Activated CD4-positive, alpha-beta T cell treated with anti-CD3 and anti-CD28 coated beads, Interleukin-2, Interleukin-6, amounts not matched to agents 100 ng/mL and 50 ng/mL, durations not matched to agents 16 hours and 8 hours (primary cell): ENCODE measurements around the gene NOS1.

Experiments used
- DNase-seq: peaks from one replicate; pipeline ENCODE4 v3.0.0-alpha.2; 2020

Gene NOS1

DNA sequence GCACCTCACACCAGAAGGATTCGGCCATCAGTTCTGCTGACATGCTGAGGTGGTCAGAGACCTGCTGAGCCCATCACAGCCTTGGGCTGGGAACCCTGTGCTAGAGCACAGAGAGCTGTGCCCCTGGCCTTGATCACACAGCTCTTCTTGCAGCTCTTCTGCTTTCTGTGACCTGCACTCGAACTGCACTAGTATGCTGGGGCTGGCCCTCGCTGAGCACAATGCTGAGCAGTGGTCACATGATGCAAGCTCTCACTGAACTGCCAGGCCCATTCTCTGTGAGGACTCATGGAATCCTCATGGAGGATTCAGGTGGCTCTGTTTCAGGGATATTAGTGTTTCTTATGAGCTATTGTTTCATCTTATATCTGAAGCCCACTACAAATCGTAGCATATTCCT, 193.7 kb downstream of the NOS1 start:
- DNase-seq: no peak

DNA sequence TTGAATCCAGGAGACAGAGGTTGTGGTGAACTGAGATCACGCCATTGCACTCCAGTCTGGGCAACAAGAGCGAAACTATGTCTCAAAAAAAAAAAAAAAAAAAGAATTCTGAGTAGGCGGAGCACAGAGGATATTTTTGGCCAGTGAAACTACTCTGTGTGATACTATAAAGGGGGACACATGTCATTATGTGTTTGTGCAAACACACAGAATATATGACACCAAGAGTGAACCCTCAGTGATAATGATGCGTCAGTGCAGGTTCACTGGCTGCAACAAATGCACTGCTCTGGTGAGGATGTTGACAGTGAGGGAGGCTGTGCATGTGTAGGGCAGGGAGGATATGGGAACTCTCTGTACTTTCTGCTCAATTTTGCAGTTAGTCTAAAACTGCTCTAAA, 195.3 kb downstream of the NOS1 start:
- DNase-seq: no peak

DNA sequence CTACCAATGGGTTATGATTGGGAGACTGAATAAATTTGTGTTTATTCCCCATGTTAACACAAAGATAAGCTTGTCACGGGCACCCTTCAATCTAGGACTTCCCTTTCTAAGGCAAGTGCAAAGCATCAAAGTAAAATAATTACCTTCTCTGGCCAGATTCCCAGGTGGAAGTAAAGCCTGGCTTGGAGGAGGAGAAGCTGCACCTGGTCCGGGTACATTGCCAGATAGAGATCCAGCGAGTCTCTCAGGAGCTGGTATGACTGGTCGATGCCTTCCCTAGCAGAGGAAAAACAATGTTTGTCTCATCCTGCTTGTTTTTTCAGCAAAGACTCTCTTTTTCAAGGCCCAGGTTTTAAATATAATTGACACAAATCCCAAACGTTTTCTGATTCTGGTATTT, 196.1 kb downstream of the NOS1 start:
- DNase-seq: no peak

DNA sequence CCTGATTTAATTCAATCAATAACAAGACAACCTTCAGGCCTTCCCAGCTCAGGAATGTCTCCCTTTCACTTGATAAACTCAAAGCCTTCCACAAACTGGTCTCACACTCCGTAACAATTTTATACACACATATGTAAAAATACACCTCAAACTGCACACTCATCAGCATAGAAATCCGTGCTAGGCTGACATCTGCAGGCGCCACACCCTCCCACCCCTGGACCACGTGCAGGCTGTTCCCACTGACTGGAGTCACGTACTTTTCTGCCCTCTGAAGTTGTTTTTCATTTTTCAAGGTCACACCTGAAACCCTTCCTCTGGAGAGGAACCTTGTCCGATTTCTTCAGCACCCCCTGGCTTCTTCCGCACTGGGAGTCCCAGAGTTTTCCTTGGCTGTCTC, 198.8 kb downstream of the NOS1 start:
- DNase-seq: no peak

DNA sequence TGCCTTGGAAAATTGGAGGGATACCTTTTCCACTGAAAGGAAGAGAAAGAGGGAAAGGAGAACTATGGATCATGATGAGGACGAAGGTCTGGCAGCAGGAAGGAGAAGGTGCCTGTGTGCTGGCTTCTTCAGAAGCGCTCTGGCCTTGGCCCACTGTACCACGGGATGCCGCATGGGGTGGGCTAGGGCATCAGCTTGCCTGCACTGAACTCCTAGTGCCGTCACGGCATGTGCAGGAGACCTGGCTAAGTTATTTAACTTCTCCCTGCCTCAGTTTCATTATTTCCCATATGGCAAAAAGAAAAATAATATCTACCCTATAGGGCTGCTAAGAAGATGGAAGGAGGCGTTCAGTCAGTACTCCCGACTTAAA, 199.3 kb downstream of the NOS1 start:
- DNase-seq: no peak

DNA sequence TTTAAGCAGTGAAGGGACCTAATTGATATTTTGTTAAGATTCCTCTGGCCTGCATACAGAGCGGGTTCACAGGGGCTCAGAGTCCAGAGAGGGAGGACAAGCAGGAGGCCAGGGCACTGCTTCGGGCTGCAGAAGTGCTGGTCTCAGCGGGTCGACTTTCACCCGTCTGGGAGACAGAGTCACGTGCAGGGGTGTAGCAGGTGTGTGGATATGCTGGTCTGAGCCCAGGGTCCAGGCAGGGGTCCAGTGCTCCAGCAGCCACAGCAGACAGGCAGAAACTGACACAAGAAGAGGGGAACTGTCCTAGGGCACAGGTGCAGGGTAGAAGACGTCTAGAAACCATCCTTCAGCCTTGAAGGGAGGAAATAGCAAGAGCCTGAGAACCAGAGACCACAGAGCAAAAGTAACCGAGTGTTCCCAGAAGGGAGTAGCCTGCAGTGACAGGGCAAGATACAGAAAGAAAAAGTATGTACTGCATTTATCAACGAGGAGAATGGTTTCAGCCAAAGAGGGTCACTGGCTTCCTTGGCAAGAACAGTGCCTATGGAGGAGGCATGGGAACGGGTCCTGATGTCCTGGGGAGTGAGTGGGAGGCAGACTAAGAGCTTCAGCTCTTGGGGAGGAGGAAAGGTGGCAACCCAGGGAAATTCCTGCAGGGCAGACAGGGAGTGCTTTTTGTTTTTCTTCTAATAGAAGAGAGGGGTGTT, 199.8 kb downstream of the NOS1 start:
- no peak for DNase-seq

DNA sequence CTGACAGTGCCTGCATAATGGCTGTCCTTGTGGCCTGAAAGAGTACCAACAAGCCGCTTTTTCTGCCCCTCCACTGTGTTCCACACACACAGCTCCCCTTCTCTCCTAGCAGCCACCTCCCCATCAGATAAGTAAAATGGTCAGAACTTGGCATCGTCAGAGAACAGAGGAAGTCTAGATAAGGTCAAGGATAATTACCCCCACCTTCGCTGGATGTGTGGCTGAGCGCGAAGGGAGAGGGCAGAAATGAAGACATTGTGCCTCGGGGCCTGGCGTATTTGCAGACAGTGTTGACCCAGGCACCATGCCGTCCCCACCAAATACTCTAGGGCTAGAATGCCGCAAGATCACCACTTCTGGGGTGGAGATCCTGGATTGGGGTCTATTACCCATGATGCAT, 201.8 kb downstream of the NOS1 start:
- no peak for DNase-seq

DNA sequence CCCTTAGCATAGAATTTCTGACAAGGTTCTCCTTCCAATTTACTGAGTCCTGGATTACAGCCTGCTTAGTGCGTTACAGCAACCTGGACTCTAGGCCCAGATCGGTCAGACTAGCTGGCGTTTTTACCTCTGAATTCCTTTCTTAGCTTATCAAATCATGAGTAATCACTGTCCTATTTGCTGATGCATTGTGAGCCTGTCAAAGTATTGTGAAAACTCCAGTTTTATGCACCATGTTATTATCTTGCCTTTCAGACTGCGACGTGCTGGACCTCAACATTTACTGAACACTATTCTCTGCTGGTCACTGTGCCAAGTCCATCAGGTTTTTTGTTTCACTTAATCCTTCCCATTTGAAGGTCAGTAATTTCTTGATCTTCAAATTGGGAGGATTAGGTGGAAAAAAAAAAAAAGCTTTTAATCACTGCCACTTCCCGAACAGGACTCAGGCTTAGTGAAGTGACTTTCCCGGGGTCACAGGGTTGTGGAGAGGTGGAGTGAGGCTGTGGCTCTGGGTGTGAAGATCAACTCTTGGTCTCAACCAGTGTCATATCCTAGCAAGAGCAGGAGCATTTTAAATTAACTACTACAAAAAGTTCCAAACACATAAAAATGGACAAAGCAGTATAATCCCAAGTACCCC, 202.4 kb downstream of the NOS1 start:
- DNase-seq: no peak
